HTERT RPE-1 (cell line): Measurements from ENCODE around the gene FKBP5.
"Not testable (repeated sequence)": the region's sequence is repeated elsewhere in the genome, so short reads cannot be mapped to it uniquely, and the experiment has no call there.

Experiments used
- in situ Hi-C: fragments of 300-500 bp; cut with MboI; formaldehyde crosslinking; loops from 4 replicates; pipeline ENCODE4 v1.14.3; 2020; ENCODE audit warnings: low sequenced_read_pairs

The FKBP5 gene

DNA sequence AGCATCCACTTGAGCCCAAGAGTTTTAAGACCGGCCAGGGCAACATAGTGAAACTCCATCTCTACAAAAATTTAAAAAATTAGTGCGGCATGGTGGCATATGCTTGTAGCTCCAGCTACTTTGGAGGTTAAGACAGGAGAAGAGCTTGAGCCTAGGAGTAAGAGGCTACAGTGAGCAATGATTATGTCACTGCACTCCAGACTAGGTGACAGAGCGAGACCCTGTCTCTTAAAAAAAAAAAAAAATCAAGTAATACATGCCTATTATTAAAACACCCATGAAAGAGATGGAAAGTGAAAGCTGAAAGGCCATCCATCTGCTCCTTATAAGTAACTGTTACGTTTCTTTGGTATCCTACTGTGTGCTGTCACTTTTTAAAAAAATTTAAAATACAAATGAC lies 66.4 kb downstream of the FKBP5 start:
- in situ Hi-C loops: no loop called here

GRCh38 chr6:35620706-35621105 lies 68.0 kb downstream of the FKBP5 start:
- in situ Hi-C loops: no loop called here

DNA sequence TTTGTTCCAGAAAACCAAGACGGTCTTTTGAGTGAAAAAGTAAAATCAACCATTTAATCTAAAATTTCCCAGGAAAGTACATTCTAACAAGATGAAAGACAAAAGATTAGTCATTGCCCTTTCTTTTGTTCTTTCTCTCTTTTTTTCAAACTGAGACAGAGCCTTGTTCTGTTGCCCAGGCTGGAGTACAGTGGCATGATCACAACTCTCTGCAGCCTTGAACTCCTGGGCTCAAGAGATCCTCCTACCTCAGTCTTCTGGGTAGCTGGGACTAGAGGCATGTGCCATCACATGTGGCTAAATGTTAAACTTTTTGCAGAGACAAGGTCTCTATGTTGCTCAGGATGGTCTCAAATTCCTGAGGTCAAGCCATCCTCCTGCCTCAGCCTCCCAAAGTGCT lies 75.0 kb downstream of the FKBP5 start:
- in situ Hi-C loops: no loop called here

DNA sequence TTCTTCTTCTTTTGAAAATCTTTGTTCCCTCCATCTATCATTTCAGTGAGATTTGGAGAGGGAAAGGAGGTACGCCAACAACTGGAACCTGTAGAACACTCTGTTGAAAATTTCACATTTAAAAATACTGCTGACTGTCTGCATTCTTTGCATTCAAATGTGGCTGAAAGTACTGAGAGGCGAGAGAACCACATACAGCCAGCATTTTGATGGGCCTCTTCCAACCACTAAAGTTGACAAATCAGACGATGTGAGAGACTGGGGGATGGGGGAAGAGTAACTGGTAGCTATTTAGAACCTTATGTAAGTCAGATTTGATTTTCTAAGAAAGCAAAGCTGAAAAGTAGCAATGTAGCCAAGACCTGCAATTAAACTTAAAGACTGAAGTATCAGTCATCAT lies 77.5 kb downstream of the FKBP5 start:
- in situ Hi-C loops: no loop called here

- in situ Hi-C loops: no loop called here
These were observed 77.9 kb downstream of the FKBP5 start for GRCh38 chr6:35610830-35611229.

GRCh38 chr6:35609588-35609987 lies 79.1 kb downstream of the FKBP5 start:
- in situ Hi-C loops: no loop called here

DNA sequence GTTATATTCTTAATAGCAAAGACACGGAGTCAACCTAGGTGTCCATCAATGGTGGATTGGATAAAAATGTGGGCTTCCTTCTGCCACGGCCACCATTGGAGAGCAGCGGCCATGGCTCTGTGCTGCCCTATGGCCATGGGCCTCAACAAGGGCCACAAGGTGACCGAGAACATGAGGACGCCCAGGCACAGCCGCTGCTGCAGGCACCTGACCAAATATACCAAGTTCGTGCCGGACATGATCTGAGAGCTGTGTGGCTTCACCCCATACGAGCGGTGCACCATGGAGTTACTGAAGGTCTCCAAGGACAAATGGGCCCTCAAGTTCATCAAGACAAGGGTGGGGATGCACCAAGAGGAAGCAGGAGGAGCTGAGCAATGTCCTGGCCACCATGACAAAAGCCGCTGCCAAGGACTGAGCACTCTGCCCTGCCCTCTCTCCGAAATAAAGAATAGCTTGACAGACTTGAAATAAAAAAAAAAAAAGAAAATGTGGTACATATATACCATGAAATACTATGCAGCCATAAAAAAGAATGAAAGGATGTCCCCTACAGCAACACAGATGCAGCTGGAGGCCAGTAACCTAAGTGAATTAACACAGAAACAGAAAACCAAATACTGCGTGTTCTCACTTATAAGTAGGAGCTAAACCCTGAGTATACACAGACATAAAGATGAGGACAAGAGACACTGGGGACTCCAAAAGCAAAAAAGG lies 81.0 kb downstream of the FKBP5 start:
- in situ Hi-C loops: no loop called here

GRCh38 chr6:35605600-35605999 lies 83.1 kb downstream of the FKBP5 start:
- in situ Hi-C loops: no loop called here

GRCh38 chr6:35603326-35604202 lies 85.2 kb downstream of the FKBP5 start:
- in situ Hi-C loops: no loop called here

DNA sequence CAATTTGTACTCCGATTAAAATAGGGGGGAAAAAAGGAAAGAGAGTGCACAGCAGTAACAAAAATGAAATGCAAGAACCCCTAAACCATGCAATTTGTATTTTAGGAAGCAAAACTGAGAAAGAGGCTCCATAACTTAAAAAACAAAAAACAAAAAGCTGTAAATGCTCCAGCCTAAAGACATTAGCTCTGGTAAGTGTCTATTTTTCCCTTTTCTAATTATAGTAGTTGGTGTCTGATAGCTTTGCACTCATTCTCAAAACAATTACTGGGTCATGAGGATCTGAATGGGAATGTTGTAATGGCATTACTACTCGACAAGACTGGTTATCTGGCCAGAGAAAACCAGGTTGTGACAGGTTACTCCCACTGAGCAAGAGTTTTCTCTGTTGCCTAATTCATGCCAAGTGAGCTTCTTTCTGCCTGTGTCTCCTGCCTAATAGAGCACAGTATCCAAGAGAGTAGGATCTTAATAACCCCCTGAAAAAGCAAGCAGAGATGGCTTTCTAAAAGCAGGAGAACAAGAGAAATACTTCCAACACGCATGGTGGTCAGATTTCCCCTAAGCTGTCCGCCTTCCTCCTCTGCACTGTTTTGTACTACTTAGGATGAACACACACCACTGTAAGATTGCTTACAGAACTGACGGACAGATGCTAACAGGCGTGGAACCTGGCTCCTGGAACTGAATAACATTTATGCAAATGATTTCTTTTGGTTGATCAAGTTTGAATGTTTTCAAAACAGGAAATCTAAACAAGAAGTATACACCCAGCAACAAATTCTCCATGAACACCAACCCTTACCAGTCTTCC lies 86.4 kb downstream of the FKBP5 start:
- in situ Hi-C loops: no loop called here

DNA sequence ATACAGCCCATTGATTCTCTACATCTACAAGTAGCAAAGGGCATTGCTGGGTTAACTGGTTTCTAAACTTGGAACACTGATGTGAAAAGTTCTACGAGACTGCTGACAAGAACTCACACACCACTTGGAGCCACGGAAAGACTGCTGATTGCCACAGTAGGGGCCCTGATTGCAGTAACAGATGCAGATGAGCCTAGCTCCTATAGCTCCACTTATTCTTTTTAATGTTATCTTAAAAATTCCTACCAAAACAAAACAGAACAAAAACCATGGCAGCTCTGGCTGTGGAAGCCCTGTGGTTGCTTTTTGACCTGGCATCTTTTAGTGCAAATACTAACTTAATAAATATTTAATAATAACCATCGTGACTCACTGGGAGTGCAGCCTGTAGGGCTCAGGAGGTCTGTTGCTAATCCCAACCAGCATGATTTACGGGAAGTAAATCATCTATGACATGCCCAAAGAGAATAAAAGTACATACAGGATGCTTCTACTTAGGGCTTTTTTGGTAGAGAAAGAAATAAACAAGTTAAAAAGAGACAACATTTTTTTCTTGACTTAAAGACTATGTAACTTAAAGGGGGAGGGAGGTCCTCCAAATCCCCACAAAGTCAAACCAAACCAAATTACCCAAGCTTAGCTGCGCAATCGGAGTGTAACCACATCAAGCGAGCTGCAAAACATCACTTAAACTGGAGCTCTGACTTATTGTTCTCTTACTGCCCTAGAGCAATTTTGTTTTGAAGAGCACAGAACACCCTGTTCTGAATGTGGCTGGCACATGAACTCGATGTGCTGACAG lies 87.2 kb downstream of the FKBP5 start:
- in situ Hi-C loops: no loop called here

DNA sequence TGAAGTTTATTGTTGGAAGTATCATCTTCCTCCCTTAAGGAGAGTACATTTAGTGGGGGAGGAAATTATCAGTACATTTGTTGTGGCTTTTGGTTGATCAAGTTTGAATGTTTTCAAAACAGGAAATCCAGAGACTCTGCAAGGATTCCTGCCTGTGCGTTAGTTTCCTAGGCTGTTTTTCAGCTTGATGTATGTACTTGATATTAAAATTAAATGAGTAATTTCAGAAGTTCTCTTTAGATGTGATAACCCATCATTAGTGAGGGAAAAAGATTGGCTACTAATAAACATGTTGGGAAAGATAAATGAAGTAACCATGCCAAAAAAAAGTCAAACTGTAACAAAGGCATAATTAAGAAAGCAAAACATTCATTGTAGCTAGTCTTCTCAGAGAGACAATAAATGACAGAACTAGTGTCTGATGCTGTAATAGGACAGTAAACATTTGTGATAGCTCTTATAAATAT lies 88.0 kb downstream of the FKBP5 start:
- in situ Hi-C loops: no loop called here

- in situ Hi-C loops: no loop called here
These were observed 88.7 kb downstream of the FKBP5 start for GRCh38 chr6:35599761-35600658.

DNA sequence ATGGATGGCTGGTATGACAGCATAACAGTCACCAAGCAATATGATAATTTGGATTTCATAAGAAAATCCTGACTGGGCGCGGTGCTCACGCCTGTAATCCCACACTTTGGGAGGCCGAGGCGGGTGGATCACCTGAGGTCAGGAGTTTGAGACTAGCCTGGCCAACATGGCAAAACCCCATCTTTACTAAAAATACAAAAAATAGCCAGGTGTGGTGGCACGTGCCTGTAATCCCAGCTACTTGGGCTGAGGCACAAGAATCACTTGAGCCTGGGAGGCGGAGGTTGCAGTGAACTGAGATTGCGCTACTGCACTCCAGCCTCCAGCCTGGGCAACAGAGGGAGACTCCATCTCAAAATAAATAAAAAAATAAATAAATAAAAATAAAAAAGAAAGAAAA lies 90.1 kb downstream of the FKBP5 start:
- in situ Hi-C loops: not testable (repeated sequence)

GRCh38 chr6:35596448-35597442 lies 92.0 kb downstream of the FKBP5 start:
- in situ Hi-C loops: no loop called here

- in situ Hi-C loops: no loop called here
These were observed 94.1 kb downstream of the FKBP5 start for GRCh38 chr6:35594503-35595186.

- in situ Hi-C loops: no loop called here
These were observed 96.5 kb downstream of the FKBP5 start for GRCh38 chr6:35592178-35592577.

GRCh38 chr6:35590622-35591066 lies 98.1 kb downstream of the FKBP5 start:
- in situ Hi-C loops: no loop called here
